Inferior parietal cortex (tissue), 1 donor: ENCODE results near the gene IPMK.
A peak's percentile ranks its signal among the peaks of the same experiment; 100 is the strongest.
"Not testable (repeated sequence)": the region's sequence is repeated elsewhere in the genome, so short reads cannot be mapped to it uniquely, and the experiment has no call there.

ENCODE experiments used
- DNase-seq: peaks from one replicate; pipeline ENCODE4 v3.0.0-alpha.2; 2016; ENCODE audit errors: extremely low spot score

Gene IPMK

DNA sequence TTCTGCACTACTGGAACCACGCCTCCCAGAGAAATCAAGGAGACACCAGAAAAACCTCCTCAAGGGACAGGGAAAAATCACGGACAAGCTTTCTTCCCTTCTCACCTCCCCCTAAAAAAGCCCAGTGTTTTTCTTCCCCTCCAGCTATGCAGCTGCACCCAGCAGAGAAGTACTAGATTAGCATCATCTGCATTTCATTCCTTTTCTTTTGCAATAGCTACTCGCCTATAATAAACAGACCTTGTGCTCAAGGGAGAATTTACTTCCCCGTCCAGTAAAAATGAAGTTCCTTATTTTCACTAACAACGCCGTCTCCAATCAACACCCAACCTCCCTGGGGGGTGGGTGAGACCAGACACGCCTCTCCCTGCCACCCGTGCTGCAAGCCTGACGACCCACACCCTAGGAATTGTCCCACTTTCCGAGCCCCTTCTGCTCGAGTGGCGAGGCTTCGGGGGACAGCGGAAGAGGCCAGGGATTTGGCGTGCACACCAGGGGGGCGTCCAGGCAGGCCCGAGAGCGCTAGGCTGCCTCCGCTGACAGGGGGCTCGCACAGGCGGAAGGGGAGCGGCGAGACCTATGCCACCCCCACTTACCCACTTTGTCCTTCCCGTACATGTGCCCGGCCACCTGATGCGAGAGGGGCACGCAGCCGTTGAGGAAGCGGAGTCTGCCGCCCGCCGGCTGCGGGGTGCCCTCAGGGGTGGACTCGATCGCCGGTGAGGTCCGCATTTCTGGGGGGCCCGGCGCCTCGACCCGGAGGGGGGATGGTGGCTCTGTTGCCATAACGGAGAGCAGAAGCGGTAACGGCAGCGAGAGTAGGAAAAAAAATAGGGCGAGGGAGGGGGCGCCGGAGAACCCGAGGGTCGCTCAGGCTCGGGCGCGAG lies 625 bp downstream of the IPMK start:
- DNase-seq = peak; percentile 53

DNA sequence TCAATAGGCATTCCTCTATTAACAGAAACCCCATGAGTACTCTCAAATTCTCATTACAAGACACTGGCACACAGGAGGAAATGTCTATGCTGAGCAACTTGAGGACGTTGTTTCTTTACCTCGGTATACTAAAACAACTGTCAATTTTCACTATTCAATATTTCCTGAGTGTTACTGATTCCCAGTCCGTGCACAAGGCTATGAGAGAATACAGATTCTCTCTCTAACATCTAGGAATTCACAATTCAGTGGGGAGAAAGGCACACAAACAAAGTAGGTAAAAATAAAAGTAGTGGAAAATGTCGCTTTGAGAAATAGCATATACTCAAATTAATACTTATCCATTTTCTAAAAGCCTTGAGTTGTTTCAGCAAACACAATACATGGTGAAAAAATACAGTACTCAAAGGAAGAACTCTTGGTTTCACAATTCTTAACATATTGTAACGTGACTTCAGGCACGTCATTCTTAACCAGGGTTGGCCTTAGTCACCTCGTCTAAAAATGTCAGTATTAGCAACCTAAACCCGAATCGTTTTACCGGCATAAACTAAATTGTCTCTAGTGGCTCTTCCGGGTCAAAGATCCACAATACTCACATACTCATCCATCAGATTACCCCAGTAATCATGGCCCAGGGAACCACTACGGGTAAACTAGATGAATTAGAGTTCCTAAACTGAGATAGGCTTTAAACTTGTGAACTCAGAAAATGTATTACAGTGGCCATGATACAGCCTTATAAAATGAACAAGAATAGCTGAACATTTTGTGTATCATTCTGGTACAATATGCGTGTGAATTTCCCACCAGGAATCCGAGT lies 1.5 kb downstream of the IPMK start:
- peak; percentile 47 for DNase-seq

DNA sequence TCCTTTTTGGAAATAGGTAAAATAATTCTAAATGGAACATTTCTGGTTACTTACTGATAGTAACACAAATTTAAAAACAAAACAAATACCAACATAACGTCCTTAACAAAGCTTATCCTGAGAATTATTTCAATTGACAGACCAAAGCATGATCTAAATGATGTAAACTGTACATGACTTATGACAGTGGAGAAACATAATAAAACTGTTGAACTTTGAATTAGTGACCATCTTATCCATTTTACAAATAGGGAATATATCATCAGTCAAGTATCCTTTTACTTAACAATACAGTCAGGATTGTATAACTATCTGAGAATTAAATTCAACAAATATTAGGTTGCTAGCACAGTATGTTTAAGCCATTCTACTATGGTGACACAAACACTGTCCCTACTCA lies 2.4 kb downstream of the IPMK start:
- no peak for DNase-seq

DNA sequence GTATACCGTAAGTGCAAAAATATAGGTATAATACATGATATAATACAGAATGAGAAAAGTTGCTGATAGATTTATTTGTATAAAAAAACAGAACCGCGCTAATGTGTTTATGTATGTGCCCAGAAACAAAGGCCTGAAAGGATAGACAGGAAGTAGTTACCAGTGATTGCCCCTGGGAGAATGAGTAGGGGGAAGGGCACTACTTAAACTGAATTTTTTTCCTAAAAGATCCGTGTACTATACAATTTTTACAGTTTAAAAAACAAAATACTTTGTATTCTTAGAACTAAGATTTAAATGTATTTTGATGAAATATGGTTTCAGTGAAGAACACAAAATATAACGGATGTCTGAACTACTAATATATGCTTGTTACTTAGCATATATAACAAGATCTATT lies 2.9 kb downstream of the IPMK start:
- DNase-seq = no peak

DNA sequence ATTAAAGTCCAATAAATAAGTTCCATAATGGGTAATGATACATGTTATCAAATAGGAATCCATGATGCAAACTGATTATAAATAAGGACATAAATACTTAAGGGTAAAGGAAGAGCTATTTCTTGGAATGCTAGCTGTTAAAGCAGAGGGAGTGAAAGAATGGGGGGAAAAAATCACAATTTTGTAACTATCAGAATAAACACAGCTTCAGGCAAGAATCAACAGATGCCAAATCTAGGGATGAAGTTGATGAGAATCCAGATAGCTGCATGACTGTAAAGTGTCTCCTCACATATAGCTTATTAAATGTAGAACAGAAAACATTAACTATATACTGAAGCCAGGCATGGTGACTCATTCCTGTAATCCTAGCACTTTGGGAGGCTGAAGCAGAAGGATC lies 4.9 kb downstream of the IPMK start:
- no peak for DNase-seq

DNA sequence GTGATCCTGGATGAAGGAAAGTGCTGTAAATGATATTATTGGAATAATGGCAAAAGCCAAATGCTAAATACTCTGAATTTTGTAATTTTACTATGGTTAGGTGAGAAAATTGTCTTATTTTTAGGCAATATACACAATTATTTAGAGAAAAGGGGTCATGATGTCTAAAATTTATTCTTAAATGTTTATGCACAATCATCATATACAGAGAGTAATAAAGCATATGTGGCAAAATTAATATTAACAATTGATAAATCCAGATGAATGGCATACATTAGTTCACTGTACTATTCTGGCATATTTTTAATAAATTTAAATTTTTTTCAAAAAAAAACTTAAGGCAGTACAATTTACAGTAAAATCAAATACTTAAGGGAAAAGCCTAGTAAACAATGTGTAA lies 7.4 kb downstream of the IPMK start:
- DNase-seq = no peak

DNA sequence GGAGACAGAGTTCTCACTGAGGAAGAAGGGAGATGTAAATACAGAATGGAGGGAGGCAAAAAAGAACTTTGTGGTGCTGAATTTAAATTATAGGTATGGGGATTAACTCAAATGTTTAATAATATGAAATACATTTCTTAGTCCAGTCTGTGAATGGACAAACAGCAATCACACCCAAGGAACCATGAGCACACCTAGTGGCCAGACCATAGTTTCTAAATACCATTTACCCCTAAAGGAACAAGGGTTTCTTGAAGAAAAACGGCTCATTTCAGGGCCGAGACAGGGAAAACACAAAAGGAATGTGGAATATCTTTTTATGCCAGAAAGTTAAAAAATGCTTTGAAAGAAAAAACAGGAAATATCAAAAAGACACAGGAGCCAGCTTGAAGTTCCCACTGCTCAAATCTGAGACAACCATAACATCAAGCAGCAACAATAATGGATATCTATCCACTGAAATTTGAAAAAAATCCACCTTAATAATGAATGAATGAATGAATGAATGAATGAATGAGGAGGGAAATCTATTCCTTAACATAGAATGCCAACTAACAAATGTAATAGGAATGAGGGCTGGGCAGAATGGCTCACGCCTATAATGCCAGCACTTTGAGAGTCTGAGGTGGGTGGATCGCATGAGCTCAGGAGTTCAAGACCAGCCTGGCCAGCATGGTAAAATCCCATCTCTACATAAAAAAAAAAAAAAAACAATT lies 8.6 kb downstream of the IPMK start:
- no peak for DNase-seq

DNA sequence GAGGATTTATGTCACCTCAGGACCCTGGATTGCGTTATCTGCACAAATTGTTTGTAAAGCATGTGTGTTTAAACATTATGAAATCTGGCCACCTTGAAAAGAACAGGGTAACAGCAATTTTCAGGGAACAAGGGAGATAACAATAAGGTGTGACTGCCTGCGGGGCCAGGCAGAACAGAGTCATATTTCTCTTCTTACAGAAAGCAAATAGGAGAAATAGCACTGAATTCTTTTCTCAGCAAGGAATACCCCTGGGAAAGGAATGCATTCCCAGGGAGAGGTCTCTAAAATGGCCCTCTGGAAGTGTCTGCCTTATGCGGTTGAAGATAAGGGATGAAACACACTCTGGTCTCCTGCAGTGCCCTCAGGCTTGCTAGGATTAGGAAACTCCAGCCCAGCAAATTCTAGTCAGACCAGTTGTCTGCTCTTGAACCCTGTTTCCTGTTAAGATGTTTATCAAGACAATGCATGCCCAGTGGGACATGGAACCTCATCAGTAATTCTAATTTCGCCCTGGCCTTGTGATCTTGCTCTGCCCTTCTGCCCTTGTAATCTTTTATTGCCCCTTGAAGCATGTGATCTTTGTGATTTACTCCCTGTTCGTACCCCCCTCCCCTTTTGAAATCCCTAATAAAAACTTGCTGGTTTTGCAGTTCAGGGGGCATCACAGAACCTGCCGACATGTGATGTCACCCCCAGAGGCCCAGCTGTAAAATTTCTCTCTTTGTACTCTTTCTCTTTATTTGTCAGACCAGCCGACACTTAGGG lies 11.5 kb downstream of the IPMK start:
- not testable (repeated sequence) for DNase-seq

DNA sequence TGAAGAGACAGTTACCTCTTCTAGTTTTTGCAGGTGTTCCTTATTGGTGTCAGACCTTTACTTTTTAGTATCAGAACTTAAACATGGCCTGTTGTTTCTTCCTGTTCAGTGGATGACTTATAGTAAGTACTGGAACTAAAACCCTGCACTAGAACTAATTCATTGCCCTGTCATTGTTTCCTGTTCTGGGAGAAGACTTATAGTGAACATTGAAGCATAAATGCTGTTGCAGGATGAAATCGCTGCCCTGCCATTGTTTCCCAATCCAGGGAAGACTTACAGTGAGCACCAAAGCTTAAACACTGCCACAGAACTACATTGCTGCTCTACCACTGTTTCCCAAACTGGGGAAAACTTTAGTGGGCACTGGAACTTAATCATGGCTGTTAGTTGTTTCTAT lies 13.1 kb downstream of the IPMK start:
- DNase-seq = no peak

DNA sequence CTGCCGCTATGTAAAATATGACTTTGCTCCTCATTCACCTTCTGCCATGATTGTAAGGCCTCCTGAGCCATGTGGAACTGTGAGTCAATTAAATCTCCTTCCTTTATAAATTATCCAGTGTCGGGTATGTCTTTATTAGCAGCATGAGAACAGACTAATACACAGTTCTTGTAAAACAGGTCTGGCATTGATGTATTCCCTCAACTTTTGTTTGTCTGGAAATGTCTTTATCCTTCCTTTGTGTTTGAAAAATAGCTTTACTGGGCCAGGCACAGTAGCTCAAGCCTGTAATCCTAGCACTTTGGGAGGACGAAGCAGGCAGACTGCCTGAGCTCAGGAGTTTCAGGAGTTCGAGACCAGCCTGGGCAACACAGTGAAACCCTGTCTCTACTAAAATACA lies 14.5 kb downstream of the IPMK start:
- no peak for DNase-seq

DNA sequence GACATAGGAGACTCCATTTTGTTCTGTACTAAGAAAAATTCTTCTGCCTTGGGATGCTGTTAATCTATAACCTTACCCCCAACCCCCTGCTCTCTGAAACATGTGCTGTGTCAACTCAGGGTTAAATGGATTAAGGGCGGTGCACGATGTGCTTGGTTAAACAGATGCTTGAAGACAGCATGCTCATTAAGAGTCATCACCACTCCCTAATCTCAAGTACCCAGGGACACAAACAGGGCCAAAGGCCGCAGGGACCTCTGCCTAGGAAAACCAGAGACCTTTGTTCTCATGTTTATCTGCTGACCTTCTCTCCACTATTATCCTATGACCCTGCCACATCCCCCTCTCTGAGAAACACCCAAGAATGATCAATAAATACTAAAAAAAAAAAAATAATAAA lies 23.0 kb downstream of the IPMK start:
- not testable (repeated sequence) for DNase-seq

DNA sequence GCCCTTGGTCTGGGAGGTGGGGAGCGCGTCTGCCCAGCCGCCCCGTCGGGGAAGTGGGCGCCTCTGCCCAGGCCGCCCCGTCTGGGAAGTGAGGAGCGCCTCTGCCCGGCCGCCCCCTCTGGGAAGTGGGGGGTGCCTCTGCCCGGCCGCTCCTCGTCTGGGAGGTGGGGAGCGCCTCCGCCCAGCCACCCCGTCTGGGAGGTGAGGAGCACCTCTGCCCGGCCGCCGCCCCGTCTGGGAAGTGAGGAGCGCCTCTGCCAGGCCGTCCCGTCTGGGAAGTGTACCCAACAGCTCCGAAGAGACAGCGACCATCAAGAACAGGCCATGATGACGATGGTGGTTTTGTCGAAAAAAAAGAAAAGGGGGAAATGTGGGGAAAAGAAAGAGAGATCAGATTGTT lies 23.5 kb downstream of the IPMK start:
- not testable (repeated sequence) for DNase-seq

DNA sequence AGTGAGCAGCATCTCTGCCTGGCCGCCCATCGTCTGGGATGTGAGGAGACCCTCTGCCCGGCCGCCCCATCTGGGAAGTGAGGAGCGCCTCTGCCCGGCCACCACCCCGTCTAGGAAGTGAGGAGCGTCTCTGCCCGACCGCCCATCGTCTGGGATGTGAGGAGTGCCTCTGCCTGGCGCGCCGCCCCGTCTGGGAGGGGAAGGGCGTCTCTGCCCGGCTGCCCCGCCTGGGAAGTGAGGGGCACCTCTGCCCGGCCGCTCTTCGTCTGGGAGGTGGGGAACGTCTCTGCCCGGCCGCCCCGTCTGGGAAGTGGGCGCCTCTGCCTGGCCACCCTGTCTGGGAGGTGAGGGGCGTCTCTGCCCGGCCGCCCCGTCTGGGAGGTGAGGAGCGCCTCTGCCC lies 23.9 kb downstream of the IPMK start:
- DNase-seq = not testable (repeated sequence)

DNA sequence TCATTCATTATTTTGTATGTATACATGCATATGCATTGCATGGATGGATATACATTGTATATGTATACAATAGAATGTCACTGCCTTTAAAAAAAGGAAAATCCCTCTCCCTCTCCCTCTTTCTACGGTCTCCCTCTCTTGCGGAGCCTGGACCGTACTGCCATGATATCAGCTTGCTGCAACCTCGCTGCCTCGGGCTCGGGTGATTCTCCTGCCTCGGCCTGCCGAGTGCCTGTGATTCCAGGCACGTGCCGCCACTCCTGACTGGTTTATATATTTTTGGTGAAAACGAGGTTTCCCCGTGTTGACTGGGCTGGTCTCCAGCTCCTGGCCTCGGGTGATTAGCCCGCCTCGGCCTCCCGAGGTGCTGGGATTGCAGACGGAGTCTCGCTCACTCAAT lies 24.4 kb downstream of the IPMK start:
- DNase-seq = no peak

DNA sequence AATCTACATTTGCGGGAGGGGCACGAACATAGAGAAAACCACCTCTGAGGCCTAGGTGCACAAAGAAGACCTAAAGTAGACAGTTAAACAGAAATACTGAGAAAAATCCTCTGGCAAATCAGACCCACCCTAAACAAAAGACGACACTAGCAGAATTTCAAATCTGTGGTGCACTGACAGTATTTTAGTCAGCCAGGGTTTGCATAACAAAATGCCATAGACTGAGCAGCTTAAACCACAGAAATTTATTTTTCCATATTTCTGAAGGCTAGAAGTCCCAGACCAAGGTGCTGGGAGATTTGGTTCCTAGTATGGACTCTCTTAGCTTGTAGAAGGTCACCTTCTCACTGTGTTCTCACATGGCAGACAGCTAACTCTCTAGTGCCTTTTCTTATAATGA lies 26.3 kb downstream of the IPMK start:
- DNase-seq = no peak

DNA sequence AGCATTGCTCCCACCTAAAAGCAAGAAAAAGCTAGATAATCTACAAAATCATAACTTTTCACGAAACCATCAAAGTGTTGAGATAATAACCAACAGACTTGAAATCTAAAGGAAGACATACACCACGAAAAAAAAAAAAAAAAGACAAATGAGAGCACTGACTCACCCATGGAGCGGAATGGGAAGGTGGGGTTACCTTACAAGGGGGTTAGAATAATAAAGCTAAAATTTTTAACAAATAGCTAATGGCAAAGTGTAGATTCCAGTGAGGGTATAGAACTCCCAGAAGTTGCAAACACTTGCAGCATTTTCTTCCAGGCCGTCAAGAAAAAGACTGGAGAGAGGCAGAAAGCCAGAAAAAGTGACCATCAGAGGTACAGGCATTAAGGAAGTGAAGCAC lies 27.2 kb downstream of the IPMK start:
- DNase-seq = no peak

DNA sequence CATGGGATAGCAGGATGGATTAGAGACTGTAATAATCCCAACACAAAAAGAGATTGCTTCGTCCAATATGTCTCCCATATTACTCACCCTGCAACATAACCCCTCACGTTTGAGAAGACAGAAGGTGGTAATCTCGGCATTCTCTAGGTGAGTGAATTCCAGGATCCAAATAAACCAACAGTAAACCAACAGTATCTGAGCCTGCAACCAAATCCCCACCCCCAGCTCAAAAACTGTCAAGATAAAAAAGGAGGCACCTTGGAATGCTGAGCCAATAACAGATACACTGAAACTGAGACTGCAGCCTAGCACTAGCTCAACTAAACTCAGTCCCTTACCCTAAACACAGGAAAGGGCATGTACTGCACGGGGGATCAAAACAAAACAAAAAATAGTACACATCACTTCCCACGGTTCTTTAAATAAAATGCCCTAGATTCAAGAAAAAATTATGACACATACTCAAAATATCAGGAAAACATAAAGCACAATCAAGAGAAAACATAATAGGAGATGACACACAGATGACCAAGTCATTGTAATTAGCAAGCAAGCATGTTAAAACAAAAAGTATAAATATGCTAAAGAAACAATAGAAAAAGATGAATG lies 28.0 kb downstream of the IPMK start:
- no peak for DNase-seq

DNA sequence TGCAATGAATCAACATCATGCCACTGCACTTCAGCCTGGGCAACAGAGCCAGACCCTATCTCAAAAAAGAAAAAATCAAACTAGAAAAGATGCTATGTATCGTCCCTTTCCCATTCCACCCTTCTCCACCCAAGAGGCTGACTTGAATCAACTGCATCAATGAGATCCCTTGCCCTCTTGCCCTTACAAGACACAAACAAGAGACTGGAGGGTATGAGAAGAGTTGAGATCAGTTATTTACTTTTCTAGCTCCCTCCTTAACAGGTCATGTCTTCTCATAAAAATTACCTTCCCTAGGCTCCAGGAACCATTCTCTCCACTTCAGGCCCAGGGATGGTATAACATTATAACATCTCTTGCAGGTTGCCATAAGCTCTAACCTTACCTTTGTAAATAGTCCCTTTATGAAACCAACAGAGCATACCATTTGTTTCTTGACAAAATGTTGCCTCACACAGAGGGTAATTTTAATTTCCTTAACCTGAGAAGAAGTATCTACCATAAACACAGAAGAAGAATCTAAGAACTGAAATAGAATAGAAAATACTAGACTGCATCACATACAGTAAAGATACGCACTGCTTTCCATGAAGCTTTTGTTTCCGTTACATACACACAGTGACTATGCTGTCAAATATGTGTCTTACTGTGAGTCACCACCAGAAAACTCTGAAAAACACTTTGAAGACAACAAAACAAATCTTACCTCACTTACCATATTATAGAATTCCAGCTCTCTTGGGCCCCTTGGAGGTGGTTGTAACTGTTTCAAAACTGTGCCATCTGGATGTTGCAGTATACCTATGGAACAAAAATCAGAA lies 30.5 kb downstream of the IPMK start:
- DNase-seq = no peak

DNA sequence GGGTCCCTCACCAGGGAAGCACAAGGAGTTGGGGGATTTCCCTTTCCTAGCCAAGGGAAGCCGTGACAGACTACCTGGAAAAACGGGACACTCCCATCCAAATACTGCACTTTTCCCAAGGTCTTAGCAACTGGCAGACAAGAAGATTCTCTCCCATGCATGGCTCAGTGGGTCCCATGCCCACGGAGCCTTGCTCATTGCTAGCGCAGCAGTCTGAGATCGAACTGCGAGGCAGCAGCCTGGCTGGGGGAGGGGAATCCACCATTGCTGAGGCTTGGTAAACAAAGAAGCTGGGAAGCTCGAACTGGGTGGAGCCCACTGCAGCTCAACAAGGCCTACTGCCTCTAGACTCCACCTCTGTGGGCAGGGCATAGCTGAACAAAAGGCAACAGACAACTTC lies 37.8 kb downstream of the IPMK start:
- not testable (repeated sequence) for DNase-seq

DNA sequence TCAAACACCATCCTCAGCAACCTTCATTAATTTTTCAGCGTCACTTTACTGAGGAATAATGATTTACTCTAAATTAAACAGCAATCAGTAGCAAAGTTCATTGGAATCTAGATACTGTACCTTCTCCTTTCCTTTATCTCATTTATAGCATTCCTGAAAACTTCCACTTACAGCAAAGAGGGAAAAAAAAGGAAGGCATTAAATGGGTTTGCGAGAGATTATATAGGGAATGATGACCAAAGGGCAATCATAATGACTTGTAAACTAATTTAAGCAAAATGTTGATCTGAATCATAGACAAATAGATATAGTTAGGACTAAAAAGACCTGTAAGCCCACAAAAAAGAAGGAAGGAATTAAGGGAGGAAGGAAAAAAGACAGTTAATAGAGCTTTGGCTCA lies 42.0 kb downstream of the IPMK start:
- DNase-seq = no peak
